ENCODE results near the gene SYCE3.
A peak's percentile ranks its signal among the peaks of the same experiment; 100 is the strongest.

The SYCE3 gene

GRCh38 chr22:50507421-50507990 lies 55.2 kb downstream of the SYCE3 start, which contains the start of gene LMF2:
Gene LMF2, minus strand, starts transcription at chr22:50507702. Its CDS starts 27 bp downstream, at chr22:50507675.
- H3K4me3 ChIP-seq (ENCODE audit: low read length) = peak within 1 kb of the TSS; percentile 87
- no peak for TF ChIP-seq ZNF274 (IDR thresholded peaks at IDR 0.05; ENCODE audit: low read depth, low read length)

DNA sequence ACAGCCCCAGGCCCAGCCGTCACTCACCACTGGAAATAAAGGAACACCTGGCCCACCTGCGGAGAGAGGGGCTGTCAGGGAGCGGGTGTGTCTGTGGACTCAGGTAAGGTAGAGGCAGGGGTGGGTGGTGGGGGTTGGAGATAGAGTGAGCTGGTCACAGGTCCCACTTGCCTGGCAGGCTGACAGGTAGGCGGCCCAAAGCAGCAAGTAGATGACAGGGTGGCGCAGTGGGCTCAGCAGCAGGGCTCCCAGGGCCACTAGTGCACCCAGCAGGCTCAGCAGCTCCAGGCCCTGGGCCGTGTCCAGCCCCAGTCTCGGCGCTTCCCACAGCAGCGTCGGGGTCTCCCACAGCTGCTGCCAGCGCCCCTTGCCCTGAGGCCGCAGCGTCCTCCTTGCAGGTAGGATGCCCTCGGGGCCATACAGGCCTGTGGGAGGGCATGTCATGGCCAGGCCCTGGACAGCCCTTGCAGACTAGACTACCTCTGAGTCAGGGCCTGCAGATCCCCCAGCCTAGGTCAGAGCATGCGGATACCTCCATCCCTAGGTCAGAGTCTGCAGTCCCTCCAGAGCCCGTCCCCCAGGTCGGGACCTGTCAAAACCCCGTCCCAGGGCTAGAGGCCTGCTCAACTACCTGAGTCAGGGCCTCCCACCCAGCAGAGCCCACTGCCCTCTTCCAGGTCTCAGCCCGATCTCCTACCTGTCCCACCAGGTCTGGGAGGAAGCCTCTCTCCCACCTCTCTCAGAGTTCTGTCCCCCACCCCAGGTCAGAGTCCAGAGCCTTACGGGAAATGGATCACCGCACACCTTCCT lies 55.9 kb downstream of the SYCE3 start:
- TF ChIP-seq ZNF274 (IDR thresholded peaks at IDR 0.05; ENCODE audit: low read depth, low read length) = no peak
- peak overlapping the region; percentile 83 for H3K4me3 ChIP-seq (ENCODE audit: low read length)

- no peak for TF ChIP-seq ZNF274 (IDR thresholded peaks at IDR 0.05; ENCODE audit: low read depth, low read length)
- peak overlapping the region; percentile 83; the same call in 1 of the 2 replicates for H3K4me3 ChIP-seq (ENCODE audit: low read length)
These were observed 56.7 kb downstream of the SYCE3 start for GRCh38 chr22:50505776-50506610.

GRCh38 chr22:50505276-50505775 lies 57.4 kb downstream of the SYCE3 start:
- no peak overlapping the region for H3K4me3 ChIP-seq (ENCODE audit: low read length)
- no peak for TF ChIP-seq ZNF274 (IDR thresholded peaks at IDR 0.05; ENCODE audit: low read depth, low read length)

DNA sequence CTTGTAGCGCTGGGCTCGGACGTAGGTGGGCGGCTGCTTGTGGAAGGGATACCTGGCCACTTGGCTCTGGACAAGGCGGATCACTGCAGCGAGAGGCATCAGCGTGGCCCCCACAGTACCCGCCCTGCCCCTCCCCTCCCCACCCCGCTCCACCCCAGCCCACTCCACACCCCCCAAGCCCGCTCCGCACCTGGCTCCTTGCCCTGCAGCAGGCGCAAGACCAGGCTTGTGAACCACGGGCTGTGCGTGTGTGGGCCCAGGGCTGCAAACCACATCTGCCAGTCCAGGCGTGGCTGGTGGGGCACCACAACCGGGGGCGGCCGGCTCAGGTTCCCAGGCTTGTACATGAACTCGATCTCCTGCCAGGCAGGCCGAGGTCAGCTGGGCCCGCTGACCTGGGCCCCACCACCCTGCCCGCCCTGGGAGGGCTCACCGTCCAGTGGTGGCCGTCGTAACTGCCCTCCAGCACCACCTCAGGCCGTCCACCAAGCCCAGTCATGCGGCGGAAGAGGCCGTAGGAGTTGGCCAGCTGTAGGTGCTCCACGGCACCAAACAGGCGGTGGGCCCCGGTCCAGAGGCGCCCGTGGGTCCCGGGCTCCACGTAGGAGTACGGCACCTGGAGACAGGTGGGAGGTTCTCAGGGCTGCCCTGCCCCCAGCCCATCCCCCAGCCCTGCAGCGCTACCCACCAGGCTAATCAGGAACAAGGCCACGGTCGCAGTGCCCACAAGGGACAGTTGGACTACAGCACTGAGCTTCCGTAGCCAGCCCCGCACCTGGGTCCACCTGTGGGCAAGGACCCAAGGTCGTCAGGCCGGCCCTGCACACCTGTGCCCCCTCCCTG lies 58.1 kb downstream of the SYCE3 start:
- no peak overlapping the region for H3K4me3 ChIP-seq (ENCODE audit: low read length)
- no peak for TF ChIP-seq ZNF274 (IDR thresholded peaks at IDR 0.05; ENCODE audit: low read depth, low read length)

- no peak for TF ChIP-seq ZNF274 (IDR thresholded peaks at IDR 0.05; ENCODE audit: low read depth, low read length)
- H3K4me3 ChIP-seq (ENCODE audit: low read length) = no peak overlapping the region
These were observed 59.1 kb downstream of the SYCE3 start for GRCh38 chr22:50503475-50504145.

DNA sequence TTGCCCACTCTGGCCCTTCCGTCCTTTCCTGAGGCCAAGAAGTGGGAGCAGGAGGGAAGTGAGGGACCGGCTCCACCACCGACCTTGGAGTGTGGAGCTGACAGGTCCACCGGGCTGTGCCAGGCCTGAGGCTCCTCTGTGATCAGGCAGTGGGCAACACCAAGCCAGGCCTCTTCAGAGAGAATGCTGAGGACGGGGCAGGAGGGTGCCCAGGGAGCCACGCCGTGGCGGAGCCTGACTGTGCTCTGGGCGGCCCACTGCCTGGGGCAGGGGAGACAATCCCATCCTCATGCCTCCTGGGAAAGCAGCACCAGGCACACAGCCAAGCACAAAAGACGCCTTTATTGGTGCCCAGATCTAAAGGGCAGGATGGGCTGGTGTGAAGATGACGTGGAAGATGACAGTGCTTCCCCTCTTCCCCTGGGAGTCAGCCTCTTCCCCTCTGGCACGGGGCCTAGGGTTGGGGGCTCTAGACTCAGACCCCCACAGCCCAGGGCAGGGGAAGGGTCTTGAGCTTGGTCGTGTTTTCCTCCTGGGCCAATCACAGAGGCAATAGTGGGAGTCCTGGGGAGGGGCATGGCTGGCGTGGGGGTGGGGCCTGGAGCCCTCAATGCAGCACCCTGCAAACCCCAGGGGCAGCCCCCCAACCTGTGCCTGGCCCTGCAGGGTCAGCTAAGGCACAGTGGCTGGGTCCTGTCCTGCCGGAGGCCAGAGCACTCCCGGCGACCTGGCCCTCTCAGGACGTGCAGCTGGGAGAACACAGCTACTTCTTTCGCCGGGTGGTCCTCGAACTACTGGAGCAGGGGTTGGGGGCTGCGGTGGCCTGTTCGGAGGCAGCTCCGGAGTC lies 59.9 kb downstream of the SYCE3 start:
- no peak overlapping the region for H3K4me3 ChIP-seq (ENCODE audit: low read length)
- no peak for TF ChIP-seq ZNF274 (IDR thresholded peaks at IDR 0.05; ENCODE audit: low read depth, low read length)

DNA sequence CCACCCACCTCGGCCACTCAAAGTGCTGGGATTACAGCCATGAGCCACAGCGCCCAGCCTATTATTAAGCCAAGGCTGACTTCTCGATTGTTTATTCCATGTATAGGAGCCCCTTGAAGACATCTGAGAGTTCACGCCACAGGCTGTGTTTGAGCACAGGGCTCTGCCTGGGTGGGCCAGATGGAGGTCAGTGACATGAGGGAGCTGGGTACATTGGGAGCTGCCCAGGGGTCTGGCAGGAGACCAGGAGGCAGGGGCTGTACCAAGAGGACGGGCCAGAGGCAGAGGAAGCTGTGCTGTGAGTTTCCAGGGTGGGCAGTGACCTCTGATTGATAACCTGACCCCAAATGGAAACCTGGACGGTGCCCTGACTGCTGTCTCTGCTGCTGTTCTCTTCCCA lies 60.6 kb downstream of the SYCE3 start:
- no peak for TF ChIP-seq ZNF274 (IDR thresholded peaks at IDR 0.05; ENCODE audit: low read depth, low read length)
- H3K4me3 ChIP-seq (ENCODE audit: low read length) = no peak overlapping the region

All from GM08714 (cell line).